NCI-H2196 treated with DMSO at 0.1 percent for 48 hours (cell line): Measurements from ENCODE around the gene CDNF.
"Not testable (repeated sequence)": the region's sequence is repeated elsewhere in the genome, so short reads cannot be mapped to it uniquely, and the experiment has no call there.

Source experiments
- DNase-seq: peaks from one replicate; lab custom pipeline; 2025; ENCODE audit not compliant: unreplicated experiment; lab: John Stamatoyannopoulos, UW

Gene CDNF

GRCh38 chr10:14837757-14838581, at the start of gene CDNF, which contains the start of the genes HSPA14 and MSANTD7:
Gene CDNF, minus strand, starts transcription at chr10:14838037. Its CDS starts 91 bp downstream, at chr10:14837946.
Gene HSPA14, plus strand, starts transcription at chr10:14838306. Its CDS starts 97 bp downstream, at chr10:14838403.
Gene MSANTD7, plus strand, starts transcription at chr10:14838306. Its CDS starts 3,979 bp downstream, at chr10:14842285.
- DNase-seq: peak; percentile 85

- DNase-seq: no peak
Observed at GRCh38 chr10:14884082-14884481, 46.2 kb upstream of the CDNF start.

- no peak for DNase-seq
Observed at GRCh38 chr10:14880229-14880628, 42.4 kb upstream of the CDNF start.

GRCh38 chr10:14879928-14880193, 42.0 kb upstream of the CDNF start:
- no peak for DNase-seq

GRCh38 chr10:14879124-14879927, 41.5 kb upstream of the CDNF start:
- DNase-seq: no peak

DNA sequence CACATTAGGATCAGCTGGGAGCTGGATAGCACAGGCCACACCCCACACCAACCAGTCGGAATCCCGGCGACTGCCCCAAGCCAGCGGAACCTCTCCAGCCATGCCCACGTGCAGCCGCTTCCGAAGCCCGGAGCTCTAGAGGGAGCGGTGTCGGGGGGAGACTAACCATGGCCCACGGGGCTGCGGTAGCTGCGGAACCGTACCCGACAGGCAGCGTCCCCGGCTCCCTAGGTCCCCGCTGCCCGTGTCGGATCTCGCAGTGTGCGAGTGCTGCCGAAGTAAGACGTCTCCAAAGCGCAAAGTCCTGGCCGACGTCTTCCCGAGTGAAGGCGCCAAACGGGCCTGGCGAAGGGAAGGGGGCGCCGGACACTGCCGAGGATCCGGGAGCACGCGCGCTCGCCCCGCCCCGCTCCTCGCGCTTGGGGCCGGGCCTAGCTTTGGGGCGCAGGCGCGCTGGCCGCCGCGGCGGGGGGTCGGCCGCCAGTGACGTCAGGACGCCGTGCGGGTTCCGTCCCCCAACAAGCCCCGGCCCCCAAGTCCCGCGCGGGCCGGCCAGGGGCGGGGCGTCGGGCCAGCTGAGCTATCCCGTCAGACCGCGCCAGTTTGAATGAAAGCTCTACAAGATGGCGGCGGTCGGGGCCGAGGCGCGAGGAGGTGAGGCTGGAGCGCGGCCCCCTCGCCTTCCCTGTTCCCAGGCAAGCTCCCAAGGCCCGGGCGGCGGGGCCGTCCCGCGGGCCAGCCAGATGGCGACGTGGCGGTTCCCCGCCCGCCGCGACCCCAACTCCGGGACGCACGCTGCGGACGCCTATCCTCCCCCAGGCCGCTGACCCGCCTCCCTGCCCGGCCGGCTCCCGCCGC, 40.7 kb upstream of the CDNF start, which contains the start of gene SUV39H2:
Gene SUV39H2, plus strand, starts transcription at position 601 of the 858 bp plus-strand sequence. Its CDS starts 23 bp downstream, at position 624.
- DNase-seq: peak; percentile 61

- DNase-seq: no peak
Observed at GRCh38 chr10:14876764-14877163, 38.9 kb upstream of the CDNF start.

DNA sequence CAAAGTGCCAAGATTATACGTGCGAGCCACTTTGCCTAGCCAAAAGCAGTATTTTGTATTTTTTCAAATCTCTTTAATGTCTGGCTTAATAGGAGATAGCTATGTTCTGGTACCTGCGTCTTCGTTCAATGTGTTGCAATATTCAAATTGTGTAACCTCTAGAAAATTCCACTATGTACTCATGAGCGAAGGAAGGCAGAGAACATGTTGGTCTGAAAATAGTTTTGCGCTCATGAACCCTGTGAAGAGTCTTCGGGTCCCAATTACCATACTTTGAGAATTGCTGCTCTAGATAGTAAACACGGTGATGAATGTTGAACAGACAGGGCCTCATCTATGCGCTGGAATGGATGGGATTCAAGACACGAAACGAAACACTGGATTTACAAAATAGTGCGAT, 38.1 kb upstream of the CDNF start:
- DNase-seq: no peak

GRCh38 chr10:14873090-14873760, 35.4 kb upstream of the CDNF start:
- no peak for DNase-seq

DNA sequence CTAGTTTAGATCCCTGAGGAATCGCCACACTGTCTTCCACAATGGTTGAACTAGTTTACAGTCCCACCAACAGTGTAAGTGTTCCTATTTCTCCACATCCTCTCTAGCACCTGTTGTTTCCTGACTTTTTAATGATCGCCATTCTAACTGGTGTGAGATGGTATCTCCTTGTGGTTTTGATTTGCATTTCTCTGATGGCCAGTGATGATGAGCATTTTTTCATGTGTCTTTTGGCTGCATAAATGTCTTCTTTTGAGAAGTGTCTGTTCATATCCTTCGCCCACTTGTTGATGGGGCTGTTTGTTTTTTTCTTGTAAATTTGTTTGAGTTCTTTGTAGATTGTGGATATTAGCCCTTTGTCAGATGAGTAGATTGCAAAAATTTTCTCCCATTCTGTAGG, 27.0 kb upstream of the CDNF start:
- DNase-seq: not testable (repeated sequence)

- not testable (repeated sequence) for DNase-seq
Observed at GRCh38 chr10:14864466-14864865, 26.6 kb upstream of the CDNF start.

GRCh38 chr10:14860791-14861190, 23.0 kb upstream of the CDNF start:
- no peak for DNase-seq

DNA sequence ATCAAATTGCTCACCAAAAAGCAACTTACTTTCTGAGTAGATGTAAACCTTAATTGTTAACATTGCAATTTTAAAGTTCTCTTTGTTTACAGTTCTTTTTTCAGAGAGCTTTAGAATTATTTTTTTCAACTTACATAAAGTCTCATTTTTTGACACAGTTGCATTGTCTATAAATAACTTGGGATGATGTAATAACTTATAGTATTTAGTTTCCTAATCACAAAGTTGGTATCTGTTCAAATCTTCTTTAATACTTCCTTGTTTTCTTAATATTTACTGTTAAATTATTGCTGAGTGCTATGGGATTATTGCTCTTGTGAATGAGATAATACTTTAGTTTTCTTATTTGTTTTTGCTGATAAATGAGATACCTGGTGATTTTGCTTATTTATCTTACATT, 21.9 kb upstream of the CDNF start:
- DNase-seq: no peak

GRCh38 chr10:14859043-14859442, 21.2 kb upstream of the CDNF start:
- DNase-seq: no peak

GRCh38 chr10:14858338-14858960, 20.6 kb upstream of the CDNF start:
- no peak for DNase-seq

GRCh38 chr10:14855453-14855852, 17.6 kb upstream of the CDNF start:
- DNase-seq: no peak

GRCh38 chr10:14852236-14852635, 14.4 kb upstream of the CDNF start:
- no peak for DNase-seq

DNA sequence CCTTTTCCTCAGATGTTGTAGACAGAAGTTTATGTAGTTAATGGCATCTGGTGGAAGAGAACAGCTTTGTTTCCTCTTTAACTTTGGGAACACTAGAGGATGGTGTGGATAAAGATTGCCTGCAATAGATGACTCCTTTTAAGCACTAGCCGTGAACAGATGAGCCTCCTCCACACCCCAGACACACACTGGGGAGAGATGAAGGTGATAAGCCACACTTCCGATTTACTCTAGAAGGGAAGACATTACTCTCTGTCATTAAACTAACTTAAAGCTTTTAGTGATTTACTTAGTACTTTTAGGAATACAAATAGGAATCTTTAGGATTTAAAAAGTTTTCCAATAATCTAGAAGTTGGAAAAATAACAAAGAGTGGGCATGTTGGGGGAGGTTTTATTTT, 7.1 kb upstream of the CDNF start:
- no peak for DNase-seq

GRCh38 chr10:14843327-14843988, 5.6 kb upstream of the CDNF start:
- no peak for DNase-seq

DNA sequence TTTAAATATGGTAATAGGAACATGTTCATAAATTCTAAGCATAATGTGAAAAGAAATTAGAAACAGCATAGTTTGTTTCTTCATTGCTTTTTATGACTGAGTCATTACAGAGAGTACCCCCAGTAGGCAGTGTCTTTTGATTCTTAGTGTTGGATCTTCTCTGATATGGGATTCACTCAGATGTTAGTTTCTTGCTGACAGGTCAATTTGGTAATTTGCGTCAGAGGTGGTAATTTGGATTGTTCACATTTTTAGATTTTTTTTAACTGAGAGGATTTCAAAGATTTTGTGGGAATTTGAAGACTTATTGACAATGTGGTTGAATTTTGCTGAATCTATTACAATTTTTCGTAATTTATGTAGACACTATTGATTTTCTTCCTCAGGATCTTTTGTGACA, 2.3 kb upstream of the CDNF start:
- DNase-seq: no peak
